CD4-positive, alpha-beta T cell treated with Interleukin-4 for 1 hour (primary cell): ENCODE data around the gene NEXMIF.
"Not testable (repeated sequence)": the region's sequence is repeated elsewhere in the genome, so short reads cannot be mapped to it uniquely, and the experiment has no call there.

ENCODE experiments used
- DNase-seq, 2 donors: peaks; one replicate each; pipeline ENCODE4 v3.0.0-alpha.2; 2020 to 2022

The NEXMIF gene

DNA sequence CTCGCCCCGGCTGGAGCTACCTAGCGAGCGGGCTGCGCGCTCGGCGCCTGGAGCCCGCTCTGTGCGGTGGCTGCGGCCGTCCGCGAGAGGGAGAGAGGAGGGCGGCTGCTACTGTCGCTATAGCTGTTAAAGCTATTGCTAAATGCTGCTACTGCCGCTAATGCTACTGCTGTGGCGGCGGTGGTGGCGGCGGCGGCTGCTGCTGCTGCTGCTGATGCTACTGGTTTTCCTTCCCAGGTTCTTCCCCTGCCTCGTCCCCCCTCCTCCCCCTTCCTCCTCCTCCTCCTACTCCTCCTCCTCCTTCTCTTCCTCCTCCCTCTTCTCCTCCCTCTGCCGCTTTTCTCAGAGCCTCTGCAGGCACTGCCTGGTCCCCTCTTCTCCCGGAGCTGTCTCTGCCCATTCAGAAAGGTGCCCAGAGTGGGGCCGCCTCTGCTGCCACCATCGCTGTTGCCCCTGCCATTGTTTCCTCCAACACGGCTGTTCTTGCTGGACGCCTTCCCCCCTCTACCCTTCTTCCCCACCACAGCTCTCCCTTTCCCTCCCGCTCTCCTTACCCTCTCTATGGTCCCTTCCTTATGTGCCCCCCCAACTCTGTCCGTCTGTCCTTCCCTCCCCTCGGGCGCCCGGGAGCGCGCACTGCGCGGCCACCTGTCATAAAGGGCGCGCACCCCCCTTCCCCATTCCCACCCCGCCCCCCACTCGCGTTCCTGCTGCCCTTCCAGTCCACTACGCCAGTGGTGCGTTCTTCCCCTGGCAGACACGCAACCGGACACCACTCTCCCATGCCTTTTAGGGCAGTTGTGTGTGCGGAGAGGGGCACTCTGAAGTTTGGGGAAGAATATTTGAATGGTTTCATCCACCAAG, at the start of gene NEXMIF:
NEXMIF (minus strand) TSS at position 228 of the 864 bp plus-strand sequence.
- DNase-seq, result peak in 1 of 2 donors; percentile 23

DNA sequence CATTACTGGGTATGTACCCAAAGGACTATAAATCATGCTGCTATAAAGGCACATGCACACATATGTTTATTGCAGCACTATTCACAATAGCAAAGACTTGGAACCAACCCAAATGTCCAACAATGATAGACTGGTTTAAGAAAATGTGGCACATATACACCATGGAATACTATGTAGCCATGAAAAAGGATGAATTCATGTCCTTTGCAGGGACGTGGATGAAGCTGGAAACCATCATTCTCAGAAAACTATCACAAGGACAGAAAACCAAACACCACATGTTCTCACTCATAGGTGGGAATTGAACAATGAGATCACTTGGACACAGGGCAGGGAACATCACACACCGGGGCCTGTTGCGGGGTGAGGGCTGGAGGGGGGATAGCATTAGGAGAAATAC, 36.7 kb upstream of the NEXMIF start:
- DNase-seq, result not testable (repeated sequence)

- DNase-seq, result no peak
Measured at GRCh38 chrX:74949717-74950116, 24.5 kb upstream of the NEXMIF start.

- no peak for DNase-seq
Measured at GRCh38 chrX:74940414-74940813, 15.2 kb upstream of the NEXMIF start.

- no peak for DNase-seq
Measured at GRCh38 chrX:74931214-74931613, 6.0 kb upstream of the NEXMIF start.

GRCh38 chrX:74924449-74925224, 615 bp downstream of the NEXMIF start:
- DNase-seq, result peak; percentile 15 to 22

DNA sequence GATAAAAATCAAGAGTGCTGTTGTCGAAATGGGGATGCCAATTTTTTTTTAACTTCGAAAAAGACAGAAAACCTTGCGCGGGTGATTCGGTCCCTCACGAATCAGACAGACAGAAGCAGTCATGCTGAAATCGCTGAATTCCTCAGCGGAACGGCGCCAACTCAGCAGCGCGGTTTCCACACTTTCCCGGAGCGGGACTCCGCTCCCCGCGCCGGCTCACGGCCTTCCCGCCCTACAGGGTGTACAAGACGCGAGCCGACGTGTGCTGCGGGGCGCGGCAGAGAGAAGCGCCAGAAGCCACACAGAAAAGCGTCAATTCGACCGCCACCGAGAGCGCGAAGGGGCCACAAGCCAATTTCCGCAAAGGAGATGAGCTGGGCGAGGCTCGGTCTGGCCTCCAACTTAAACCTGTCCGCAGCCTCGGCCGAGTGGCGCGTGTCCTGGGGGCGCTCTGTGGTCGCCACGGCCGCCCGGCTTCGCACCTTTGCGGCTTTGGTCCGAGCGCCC, 1.3 kb downstream of the NEXMIF start:
- peak in 1 of 2 donors; percentile 0 for DNase-seq

DNA sequence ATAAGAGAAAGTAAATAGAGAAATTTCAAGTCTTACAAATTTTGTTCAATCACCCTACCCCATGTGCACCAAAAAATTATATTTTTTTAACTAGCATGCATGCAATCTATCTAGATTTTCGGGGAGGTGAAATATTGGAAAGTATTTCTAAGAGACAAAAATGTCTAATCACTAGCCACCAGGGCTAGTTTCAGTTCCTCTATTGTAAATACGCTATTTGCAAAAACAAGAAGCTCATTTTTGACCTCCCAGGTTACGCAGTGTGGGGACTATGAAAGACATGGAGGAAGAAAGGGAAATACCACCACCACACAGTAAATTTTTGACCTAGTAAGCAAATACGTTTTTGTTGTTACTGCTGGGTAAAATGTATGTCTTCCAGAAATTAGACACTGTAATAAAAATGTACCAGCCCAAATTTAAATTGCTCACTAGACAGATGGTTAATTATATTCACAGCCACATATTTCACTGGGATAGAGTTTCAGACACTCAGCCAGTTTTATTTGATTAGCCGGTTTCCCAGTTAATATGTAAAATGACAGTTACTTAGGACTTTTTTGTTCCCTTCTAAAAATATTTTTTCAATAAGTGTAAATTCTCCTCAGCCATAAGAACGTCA, 2.2 kb downstream of the NEXMIF start:
- DNase-seq, result no peak

DNA sequence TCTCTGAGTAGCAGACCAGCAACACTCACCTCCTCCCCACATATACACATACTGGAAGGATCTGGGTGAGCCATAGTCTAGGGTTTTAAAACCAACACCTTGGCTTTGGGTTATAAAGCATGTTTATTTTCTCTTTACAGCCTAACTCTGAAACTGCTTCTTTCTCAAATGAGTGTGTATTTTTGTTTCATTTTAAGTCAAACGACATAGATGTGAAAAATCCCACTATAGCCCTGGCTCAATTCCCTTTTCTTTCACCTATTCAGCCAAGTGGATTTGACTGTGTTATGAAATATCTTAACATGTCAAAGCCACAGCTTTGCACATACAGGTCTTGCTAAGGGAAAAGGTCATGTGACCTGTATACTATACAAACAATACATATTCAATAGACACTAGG, 13.8 kb downstream of the NEXMIF start:
- DNase-seq, result no peak

DNA sequence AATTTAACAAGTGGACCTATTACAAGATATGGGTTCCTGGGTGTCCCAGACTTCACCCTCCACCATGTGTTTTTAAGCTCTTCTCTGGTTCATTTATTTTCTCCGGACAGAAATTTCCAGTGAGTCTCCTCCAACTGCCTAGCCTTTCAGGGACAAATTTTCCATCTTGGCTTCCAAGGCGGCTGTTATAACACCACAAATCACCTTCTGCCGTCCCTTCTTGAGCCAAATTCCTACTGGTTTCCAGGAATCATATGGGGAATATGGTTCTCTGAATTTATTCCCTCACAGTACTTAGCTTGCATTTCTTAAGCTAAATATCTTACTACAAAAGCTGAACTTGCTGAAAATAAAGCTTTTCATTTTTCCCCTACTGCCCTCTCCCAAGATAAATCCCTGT, 18.8 kb downstream of the NEXMIF start:
- no peak for DNase-seq

DNA sequence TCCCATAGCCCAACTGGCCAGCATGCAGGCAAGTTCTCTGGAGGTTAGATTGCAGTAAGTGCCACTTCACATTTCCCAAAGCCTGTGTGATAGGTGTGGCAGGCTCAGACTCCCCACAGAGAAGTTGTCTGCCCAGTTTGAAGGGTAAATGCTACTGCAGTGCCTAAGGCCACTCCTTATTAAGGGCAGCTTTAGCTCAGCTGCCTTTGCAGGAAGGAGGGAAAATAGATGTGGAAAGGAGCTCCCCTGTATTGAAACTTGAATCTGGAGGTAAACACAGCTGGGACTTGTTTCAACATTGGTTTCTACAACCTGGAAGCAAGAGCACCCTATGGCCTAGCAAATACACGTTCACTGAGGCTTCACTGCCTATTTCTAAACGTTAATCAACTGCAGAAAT, 22.4 kb downstream of the NEXMIF start:
- no peak for DNase-seq

DNA sequence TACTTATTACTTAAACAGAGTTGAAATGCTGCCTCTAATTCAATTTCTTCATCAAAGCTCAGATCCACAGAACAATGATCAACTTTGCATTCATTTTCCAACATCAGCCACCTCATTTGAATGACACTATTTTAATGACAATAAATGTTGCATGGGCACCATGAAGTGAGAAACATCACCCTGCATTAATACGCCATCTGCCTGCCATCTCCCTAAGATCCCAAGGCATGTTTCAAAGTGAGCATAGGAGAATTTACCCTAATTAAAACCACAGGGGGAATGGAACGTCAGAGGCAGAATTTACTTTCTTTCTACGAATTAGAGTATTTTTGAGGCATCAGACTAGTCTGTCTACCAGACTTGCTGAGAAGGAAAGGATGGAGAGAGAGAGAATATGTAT, 32.7 kb downstream of the NEXMIF start:
- DNase-seq, result no peak

DNA sequence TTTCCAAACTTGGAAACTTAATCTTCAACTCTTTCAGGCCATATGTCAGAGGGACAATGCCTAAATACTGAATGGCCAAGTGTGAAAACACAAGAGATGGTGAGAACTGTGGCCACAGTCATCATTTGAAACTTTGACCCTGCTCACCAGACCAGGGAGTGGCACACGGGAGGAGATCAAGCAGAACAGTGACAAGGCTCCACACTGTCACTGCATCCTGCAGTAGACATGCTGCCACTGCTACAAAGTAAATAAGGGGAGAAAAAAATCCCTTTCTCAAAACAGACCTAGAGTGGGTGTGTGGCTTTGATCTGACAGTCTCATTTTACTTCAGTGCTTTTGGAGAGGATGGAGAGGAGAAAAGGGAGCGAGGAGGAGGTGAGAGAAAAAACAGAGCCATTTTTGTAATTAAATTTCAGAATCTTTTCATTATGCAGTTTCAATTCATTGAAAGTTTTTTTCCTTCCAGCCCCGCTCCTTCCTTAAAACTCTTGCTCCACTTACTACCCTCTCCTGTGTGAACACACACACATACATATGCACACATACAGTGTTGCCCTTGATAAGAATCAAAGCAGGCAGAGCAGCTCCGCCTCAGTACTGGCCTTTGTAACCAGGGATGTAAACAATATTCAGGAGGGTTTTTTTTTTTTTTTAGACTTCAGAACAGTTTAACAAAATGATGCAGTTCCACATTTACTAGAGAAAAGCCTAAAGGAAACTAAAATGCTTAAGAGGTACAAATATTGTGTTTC, 34.4 kb downstream of the NEXMIF start:
- no peak for DNase-seq

DNA sequence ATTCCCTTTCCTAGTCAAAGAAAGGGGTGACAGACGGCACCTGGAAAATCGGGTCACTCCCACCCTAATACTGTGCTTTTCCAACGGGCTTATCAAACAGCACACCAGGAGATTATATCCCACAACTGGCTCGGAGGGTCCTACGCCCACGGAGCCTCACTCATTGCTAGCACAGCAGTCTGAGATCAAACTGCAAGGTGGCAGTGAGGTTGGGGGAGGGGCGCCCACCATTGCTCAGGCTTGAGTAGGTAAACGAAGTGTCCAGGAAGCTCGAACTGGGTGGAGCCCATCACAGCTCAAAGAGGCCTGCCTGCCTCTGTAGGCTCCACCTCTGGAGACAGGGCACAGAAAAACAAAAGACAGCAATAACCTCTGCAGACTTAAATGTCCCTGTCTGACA, 42.9 kb downstream of the NEXMIF start:
- not testable (repeated sequence) for DNase-seq

GRCh38 chrX:74865725-74866124, 59.5 kb downstream of the NEXMIF start:
- DNase-seq, result no peak

DNA sequence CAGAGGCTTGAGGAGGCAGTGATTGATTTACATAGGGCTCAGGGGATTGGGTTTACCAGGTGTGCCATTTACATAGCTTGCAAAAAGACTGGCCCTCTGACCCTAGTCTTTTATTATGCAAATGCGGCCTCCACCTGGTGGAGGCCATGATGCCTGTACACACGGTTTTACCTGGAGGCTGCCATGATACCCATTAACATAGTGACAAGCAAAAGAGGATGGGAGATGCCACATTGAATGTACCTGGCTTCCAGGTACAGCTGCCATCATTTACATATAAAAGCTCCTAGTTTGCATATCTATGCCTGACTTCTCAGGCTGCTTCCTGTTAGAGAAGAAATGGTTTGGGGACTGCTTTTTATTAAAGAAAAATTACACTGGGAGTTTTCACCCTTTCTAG, 72.0 kb downstream of the NEXMIF start:
- no peak for DNase-seq

DNA sequence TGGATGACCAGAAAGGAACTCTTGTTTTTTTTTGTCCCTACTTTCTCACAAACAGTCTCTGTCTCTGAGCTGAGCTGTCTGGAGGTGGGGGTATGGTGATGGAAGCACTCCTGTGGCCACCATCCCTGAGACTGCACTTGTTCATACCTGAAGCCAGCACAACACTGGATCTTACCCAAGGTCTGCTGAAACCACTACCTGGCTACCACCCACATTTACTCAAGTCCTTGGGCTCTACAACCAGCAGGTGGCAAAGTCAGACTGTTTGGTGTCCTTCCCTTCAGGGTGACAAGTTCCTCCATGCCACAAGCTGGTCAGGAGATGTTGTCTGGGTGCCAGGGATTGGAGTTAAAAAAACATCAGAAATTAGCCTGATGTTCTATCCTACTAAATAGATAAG, 89.7 kb downstream of the NEXMIF start:
- no peak for DNase-seq

GRCh38 chrX:74819797-74820196, 105.5 kb downstream of the NEXMIF start:
- not testable (repeated sequence) for DNase-seq

GRCh38 chrX:74814681-74815080, 110.6 kb downstream of the NEXMIF start:
- no peak for DNase-seq

GRCh38 chrX:74804574-74804973, 120.7 kb downstream of the NEXMIF start:
- DNase-seq, result no peak

GRCh38 chrX:74800062-74800461, 125.2 kb downstream of the NEXMIF start:
- no peak for DNase-seq

DNA sequence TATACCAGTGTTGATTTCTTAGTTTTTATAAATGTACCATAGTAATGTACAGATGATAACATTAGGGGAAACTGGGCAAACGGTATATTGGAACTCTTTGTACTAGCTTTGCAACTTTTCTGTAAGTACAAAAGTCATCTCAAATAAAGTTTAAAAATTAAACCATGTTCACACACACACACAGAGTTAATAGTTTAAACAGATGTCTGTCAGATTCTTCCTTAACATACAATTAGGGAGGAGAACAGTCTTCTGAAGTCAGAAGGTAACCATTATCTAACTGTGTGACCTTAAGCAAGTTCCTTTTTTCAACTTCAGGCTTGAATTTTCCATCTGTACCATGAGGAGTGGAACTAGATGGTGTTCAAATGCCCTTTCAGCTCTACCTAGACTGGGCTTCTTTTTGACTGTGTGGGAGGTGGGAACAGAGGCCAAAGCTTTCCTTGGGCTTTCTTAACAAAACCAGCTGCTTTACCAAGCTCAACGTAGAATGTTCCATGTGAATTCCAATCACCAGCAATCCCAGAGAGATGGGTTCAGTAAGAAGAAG, 127.8 kb downstream of the NEXMIF start:
- no peak for DNase-seq
